Body of pancreas (tissue), 4 donors: Measurements from ENCODE around the gene TLR1.

Source experiments
- CTCF ChIP-seq, 7 experiments: fragments of 450-650 bp in 4 of 7; fragments of 200-600 bp in 3 of 7; sonication (generic) in 3 of 7; IDR thresholded peaks; one replicate each; pipeline ENCODE4 v1.5.1; 2016 to 2019; ENCODE audit warnings: antibody characterized with exemption in 7 of 7
- POLR2A ChIP-seq, 3 donors: fragments of 450-650 bp; IDR thresholded peaks; one replicate each; pipeline ENCODE4 v1.6.1; 2016; ENCODE audit warnings: antibody characterized with exemption in 3 of 3, mild to moderate bottlenecking in 2 of 3

GRCh38 chr4:38811297-38811696 is 6.7 kb upstream of the TLR1 start:
- TF ChIP-seq CTCF (IDR thresholded peaks at IDR 0.05) = no peak
- no peak for TF ChIP-seq POLR2A (IDR thresholded peaks at IDR 0.05)
